GM10266 (cell line): ENCODE measurements around the gene BOD1L1.
"Not testable (repeated sequence)": the region's sequence is repeated elsewhere in the genome, so short reads cannot be mapped to it uniquely, and the experiment has no call there.

Source experiments
- DNase-seq: peaks from one replicate; pipeline ENCODE4 v3.0.0; 2012; ENCODE audit errors: extremely low spot score
- CTCF ChIP-seq: IDR thresholded peaks from 2 replicates; pipeline ENCODE4 v1.5.1; 2012; ENCODE audit warnings: mild to moderate bottlenecking, low read depth; ENCODE audit not compliant: control insufficient read depth, insufficient read depth; ENCODE audit errors: missing control alignments

The BOD1L1 gene

GRCh38 chr4:13580036-13580435, 47.5 kb downstream of the BOD1L1 start:
- DNase-seq = no peak
- TF ChIP-seq CTCF = no peak

GRCh38 chr4:13577660-13578059, 49.9 kb downstream of the BOD1L1 start:
- DNase-seq = no peak
- TF ChIP-seq CTCF = no peak

DNA sequence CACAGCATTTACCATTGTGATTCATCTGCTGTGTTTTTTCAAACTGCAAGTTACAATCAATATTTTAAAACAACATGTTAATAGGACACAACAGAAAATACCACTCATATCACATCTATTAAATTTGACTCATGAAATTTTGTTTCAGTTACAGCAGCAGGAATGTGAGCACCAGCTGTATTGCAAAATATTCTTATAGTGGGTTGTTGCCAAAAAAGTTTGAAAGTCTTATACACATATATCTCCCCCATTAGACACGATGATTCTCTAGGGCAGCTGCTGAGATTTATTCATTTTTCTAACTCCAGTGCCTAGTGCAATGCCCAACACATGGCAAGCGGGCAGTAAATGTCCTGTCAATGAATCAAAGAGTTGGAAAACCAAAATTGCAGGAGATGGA, 56.6 kb downstream of the BOD1L1 start:
- TF ChIP-seq CTCF = no peak

GRCh38 chr4:13567125-13567524, 60.4 kb downstream of the BOD1L1 start:
- no peak for DNase-seq
- no peak for TF ChIP-seq CTCF

More for the DNA sequence above, 56.6 kb downstream of the BOD1L1 start:
- DNase-seq = no peak

DNA sequence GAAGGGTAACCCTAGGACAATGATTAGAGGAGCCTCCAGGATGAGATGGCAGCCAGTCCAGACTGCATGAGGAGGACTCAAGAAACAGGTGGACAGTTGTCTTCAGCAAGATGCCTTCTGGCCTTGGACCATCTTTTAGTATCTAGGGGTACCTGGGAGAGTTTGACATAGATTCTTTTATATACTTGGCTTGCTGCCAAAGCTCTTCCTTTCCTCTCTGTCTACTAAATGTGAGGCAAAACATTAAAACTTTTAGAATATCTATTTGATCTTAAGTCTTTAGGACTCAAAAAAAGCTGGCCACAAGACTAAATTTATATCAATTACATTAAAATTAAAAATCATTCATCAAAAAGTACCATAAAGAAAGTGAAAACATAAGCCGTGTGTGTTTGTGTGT, 64.6 kb downstream of the BOD1L1 start:
- DNase-seq = no peak
- TF ChIP-seq CTCF = no peak

DNA sequence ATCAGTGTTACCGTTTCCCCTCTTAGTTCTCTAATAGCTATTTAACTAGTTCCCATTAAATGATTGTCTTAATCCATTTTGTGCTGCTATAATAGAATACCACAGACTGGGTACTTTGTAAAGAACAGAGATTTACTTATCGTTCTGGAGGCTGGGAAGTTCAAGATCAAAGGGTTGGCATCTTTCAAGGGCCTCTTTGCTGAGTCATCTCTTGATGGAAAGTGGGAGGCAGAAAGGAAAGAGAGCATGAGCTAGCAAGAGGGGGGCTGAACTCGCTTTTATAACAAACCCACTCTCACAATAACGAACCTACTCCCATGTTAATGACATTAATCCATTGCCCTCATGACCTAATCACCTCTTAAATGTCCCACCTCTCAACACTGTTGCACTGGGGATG, 65.9 kb downstream of the BOD1L1 start:
- no peak for TF ChIP-seq CTCF
- no peak for DNase-seq

DNA sequence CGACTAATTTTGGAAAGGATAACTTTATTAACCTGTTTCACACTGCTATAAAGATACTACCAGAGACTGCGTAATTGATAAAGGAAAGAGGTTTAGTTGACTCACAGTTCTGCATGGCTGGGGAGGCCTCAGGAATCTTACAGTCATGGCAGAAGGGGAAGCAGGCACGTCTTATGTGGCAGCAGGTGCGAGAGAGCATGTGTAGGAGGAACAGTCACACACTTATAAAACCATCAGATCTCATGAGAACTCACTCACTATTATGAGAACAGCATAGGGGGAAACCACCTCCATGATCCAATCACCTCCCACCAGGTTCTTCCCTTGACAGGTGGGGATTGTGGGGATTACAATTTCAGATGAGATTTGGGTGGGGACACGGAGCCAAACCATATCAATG, 67.4 kb downstream of the BOD1L1 start:
- DNase-seq = not testable (repeated sequence)

DNA sequence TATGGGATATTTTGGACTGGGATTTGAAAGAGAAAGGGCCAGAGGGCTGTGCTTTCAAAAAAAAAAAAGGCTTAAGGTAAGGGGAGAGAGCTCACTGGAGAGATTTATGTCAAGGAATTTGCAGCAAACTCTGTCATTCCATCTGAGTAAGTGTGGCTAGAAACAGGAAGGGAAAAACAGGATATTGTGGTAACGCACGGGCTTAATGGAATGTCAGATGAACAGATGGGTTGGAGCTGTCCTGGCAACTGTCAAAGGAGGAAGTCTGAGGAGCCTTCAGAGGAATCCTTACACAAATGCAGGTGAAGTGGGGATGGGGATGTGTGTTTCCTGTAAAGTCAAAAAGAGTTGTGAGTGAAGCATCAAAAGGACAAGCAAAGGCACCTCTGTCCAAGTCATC, 68.1 kb downstream of the BOD1L1 start:
- DNase-seq = no peak
- TF ChIP-seq CTCF = no peak
